Posterior cingulate gyrus (tissue), 11 donors: ENCODE data around the gene NRSN2.

ENCODE experiments used
- DNase-seq, 10 donors: peaks; one replicate each; pipeline versions ENCODE4 v3.0.0 to v3.0.0-alpha.2; 2020 to 2021; ENCODE audit warnings: mixed read lengths in 3 of 10
- intact Hi-C: fragments of 100-400 bp; cut with DNase I; formaldehyde crosslinking; loops from one replicate; pipeline ENCODE4 v1.15.1; 2023

The NRSN2 gene, protein sequence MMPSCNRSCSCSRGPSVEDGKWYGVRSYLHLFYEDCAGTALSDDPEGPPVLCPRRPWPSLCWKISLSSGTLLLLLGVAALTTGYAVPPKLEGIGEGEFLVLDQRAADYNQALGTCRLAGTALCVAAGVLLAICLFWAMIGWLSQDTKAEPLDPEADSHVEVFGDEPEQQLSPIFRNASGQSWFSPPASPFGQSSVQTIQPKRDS

DNA sequence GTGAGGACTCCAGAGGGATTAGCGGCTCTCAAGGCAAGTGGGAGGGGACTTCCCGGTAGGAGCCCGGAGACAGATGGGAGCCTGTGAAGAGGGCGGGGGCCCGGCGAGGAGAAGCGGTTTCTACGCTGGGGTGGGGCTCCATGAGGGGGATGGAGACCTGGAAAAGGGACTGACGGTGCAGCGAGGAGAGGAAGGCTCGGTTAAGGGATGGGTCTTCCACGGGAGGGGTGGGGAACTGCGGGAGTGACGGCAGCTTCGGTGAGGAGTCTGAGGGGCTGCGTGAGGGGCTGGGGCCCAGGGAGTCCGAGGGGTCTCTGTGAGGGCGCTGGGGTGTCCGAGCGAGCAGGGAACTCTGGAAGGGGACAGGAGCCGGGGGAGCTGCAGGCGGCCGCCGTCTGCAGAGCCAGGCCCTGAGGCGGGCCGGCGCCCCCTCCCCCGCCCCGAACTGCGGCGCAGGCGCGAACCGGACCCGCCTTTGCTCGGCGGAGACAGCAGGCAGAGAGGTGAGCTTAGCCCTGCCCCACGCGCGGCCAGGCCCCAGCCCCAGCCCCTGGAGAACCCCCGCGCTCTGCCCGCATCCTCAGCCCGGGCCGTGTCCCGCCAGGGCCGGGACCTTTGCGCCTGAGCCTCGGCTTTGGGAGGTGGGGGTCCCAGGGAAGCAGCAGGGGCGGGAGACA lies at the start of gene NRSN2:
TSS of gene NRSN2 (plus strand) at position 472 of the 677 bp plus-strand sequence. CDS start 2,533 bp downstream, outside the sequence.
- intact Hi-C loops: no loop called here
- DNase-seq: peak; percentile 52 to 96 (median 74)

DNA sequence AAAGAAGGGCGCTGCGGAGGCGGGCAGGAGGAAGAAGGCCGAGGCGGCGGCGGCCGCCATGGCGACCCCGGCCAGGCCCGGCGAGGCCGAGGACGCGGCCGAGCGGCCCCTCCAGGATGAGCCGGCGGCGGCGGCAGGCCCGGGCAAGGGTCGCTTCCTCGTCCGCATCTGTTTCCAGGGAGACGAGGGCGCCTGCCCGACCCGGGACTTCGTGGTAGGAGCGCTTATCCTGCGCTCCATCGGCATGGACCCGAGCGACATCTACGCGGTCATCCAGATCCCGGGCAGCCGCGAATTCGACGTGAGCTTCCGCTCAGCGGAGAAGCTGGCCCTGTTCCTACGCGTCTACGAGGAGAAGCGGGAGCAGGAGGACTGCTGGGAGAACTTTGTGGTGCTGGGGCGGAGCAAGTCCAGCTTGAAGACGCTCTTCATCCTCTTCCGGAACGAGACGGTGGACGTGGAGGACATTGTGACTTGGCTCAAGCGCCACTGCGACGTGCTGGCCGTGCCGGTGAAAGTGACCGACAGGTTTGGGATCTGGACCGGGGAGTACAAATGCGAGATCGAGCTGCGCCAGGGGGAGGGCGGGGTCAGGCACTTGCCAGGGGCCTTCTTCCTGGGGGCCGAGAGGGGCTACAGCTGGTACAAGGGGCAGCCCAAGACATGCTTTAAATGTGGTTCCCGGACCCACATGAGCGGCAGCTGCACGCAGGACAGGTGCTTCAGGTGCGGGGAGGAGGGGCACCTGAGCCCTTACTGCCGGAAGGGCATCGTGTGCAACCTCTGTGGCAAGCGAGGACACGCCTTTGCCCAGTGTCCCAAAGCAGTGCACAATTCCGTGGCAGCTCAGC lies 48.8 kb upstream of the NRSN2 start:
- intact Hi-C loops: no loop called here
- DNase-seq: peak; percentile 30 to 92 (median 58)

DNA sequence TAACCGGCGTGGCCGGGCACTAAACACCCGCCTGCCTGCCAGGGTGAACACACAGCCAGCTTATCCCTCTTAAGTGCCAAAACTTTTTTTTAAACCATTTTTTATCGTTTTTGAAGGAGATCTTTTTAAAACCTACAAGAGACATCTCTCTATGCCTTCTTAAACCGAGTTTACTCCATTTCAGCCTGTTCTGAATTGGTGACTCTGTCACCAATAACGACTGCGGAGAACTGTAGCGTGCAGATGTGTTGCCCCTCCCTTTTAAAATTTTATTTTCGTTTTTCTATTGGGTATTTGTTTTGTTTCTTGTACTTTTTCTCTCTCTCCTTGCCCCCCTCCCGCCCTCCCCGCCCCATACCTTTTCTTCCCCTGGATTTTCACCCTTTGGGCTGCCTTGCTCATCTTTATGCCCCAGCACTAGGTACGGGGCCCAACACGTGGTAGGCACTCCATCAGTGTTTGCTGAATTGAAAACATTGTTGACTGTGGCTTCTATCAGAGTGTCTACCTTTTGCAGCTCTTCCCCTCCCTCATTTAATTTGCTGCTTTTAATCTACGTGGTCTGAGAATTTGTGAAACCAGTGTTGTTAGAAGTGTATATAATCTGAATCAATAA lies 48.0 kb upstream of the NRSN2 start:
- DNase-seq: peak in 1 of 10 donors; percentile 19
- intact Hi-C loops: no loop called here

DNA sequence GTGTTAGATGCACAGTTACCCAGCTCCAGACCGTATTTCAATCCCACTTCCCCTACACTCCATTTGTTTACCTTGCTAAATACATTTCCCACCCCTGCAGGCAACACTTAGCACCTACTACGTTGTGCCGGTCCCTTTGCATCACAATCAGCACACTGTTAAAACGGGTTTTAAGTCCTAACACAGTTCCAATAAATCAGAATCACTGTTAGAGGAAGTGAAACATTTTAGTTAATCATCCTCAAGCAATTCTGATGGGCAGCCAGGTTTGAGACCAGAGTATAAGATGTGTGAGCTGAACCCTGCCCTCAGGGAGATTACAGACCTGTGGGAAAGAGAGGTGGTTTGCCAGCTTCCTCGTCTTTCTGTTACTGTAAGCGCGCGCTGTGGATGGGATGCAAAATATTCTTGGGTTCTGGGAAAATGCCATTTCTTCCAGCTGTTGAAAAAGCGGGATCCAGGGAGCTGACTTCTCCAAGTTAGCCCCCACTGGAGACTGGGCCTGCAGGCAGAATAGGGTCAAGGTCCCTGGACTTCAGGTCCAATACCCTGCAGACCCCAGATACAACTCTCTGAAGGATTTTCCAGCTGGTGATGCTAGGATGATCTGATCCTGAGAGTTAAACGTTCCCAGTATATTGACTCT lies 46.4 kb upstream of the NRSN2 start:
- no peak for DNase-seq
- intact Hi-C loops: no loop called here

DNA sequence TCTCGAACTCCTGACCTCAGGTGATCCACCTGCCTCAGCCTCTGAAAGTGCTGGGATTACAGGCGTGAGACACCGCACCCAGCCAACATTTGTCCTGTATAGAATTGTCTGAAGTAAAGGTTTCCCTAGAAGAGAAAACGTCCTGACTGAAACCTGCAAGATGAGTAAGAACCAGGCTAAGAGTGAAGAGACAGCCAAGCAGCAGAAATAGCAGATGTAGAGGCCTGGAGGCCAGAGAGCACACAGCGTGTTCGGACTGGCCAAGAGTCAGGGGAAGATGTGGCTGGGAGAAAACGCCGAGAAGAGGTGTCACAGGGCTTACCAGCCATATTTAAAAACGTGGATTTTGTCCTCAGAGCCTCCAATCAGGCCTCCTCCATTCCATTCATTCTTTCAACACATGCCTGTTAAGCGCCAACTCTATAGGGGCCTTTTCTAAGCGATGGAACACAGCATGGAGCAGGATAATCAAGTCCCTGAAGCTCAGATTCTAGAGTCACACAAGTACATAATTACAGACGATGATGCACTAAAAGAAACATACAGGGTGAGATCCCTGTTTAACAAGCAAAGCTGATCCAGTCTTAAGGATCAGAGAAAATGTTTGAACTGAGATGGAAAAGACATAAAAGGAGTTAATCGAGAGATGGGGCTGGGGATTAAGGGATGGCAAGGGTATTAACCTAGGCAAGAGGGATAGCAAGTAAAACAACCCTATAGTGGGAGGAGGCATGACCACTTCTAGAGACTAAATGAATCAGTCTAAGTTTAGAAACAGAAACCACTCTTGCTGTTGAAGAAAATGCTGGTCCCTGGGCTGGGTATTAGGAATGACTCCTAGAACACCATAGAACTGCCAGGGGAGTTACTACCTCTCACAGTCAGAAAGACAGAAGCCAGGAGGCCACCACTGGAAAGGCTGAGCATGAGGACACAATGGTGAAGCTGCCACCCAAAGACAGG lies 44.7 kb upstream of the NRSN2 start:
- no peak for DNase-seq
- intact Hi-C loops: no loop called here

DNA sequence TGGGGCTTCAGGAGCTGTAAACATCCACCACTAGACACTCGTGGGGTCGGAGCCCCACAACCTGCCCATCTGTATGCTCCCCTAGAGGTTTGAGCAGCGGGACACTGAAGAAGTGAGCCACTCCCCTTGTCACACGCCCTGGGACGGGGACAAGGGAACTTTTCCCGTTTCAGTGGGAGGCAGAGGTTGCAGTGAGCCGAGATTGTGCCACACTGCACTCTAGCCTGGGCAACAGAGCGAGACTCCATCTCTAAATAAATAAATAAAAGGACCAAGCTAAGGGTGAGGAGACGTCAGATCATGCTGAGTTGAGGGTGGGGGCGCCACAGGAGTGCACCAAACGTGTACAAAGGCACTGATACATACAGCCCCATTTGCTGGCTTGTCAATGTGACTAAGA lies 41.2 kb upstream of the NRSN2 start:
- no peak for DNase-seq
- intact Hi-C loops: no loop called here

DNA sequence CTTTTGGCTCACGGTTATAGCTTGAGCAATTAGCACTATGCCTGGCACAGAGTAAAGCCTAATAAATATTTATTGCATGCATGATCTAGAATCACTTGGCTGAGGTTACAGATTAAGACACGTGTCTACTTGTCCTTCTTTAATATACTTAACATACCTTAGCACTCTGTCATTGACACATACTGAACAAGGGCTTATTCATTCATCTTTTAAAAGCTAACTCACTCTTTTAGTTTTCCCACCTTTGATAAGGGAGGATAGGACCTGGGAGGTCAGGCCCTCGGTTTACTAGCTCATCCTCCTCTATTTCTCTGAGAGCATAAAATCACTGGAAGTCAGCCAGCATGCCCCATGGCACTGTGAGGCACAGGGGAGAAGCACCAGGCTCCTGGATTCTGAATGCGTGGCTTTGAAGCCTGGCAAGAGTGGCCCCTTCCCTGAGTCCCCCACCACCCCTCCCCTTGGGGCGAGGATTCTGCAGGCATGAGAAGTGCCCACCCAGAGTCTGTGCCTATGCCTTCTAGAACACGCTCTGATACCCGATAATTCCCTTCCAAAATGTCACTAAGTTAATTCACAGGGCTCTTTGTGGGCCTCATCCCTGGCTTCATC lies 38.4 kb upstream of the NRSN2 start:
- DNase-seq: no peak
- intact Hi-C loops: no loop called here

DNA sequence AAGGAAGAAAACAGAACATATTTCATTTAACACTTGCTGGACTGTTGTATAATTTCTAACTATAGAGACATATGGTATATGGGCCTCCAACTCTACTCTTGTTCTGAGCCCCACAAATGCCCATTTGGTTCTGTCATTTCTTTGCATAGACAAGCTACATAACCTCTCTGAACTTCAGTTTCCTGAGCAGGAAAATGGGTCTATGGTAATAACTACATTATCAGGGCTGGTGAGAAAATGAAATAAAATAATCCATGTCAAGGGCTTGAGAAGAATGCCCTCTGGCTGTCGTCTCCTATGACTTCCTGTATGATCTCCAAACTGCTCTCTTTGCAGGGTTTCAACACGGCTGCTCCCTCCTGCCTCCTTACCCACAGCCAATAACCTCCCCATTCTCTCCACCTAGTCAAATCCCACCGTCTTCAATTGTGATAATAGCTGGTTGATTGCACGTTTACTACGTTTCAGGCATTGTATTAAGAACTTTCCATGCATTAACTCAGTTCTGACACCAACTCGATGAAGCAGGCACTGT lies 37.5 kb upstream of the NRSN2 start:
- no peak for DNase-seq
- intact Hi-C loops: no loop called here

DNA sequence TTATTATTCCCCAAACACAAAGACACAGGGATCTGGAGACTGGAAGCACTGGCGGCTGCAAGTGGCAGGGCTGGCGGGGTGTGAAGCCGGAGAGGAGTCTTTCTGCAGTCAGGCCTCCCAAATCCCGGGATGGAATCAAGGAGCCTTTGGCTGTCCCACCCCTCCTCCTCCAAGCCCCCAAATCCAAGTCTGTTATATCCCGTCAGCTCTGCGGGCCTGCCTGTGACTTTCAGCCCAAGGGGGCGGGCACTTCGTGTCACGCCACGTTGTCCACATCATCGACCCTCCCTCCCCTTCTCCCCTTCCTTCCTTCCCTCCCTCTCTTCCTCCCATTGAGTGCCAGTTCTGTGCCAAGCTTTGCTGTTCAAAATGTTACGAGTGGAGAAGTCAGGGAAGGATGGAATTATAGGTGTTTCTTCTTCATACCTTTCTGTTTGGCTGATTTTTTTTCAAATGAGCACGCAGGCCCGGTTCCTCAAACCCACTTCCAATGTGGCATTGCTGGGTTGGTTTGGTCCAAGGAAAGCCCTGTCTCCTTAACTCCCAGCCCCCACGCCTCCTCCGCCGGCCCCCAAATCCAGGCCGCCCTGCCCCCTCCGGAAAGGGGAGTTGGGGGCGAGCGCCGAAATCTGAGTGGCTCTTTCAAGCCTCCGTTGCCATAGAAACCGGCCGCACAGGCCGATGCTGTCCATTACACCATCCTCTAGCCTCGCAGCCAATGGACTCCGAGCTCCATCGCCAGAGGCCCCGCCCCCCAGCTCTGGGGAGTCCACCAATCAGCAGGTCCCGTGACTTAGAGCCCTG lies 36.9 kb upstream of the NRSN2 start:
- intact Hi-C loops: loop anchor here (2.0 kb wide), 1 partner anchor 15 kb away; the partner anchor contains the start of gene SOX12
- peak; percentile 99 to 100 (median 100) for DNase-seq

DNA sequence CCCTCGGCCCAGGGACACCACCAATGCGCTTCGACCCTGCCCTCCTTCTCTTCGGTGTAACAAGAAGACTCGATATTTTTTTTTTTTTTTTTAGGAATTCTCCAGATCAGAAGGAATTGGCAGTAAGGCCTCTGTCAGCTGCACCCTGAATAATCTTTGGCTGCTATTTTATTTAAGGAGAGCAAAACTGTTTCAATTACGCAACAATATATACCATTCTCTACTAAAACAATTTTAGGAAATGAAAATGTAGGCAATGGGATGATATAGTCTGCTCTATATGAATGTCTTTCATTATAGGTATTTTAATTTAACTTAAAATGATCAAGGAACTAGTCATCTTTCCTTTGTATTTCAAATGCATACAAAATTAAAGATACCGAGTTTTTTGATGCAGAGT lies 36.3 kb upstream of the NRSN2 start:
- no peak for DNase-seq
- intact Hi-C loops: loop anchor here (2.0 kb wide), 1 partner anchor 14 kb away; the partner anchor contains the start of gene SOX12

DNA sequence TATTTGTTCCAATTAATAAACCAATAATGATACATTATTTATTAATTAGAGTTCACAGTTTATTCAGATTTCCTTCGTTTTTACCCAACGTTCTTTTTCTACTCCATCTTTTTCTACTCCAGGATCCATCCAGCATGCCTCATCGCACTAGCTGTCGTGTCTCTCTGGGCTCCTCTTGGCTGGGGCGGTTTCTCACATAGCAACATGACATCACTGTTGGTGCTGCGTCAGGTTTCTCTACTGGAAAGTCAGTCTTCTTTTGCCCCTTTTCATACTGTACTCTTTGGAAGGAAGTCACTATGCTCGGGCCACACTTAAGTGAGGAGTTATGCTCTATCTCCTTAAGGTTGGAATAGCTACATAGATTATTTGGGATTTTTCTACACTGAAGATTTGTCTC lies 35.3 kb upstream of the NRSN2 start:
- no peak for DNase-seq
- intact Hi-C loops: loop anchor here (2.0 kb wide), 1 partner anchor 13 kb away; the partner anchor contains the start of gene SOX12

DNA sequence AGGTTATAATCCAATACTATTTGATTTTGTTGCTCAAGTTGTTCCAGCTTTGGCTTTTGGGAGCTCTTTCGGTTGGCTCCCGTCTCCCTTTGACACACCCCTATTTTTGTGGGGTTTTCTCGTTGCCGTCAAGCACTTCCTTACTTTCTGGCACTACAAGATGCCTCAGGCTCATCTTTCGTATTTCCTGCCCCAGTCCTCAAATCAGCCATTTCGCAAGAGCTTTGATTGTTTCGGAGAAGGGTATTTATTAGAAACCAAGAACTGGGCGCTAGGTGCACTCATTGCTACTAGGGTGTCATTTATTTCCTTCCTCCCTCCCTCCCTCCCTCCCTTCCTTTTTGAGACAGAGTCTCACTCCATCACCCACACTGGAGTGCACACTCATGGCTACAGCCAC lies 34.8 kb upstream of the NRSN2 start:
- intact Hi-C loops: no loop called here
- no peak for DNase-seq

DNA sequence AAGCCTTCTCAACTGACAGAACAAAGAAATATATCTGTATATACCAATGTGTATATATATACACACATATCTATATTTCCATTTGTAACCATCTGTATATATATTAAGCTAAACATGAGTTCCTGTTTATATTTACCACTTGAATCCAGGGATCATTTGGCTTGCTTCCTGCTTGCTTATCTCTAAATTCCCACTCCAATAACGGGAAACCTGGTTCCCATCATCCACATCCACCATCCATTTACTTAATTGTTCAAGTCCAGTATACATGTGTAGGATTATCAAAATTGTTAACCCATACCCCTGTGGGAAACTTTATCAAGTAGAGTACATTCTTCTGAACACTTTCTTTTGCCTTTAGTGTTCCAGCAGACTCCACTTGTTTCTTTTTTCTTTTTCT lies 34.0 kb upstream of the NRSN2 start:
- intact Hi-C loops: no loop called here

DNA sequence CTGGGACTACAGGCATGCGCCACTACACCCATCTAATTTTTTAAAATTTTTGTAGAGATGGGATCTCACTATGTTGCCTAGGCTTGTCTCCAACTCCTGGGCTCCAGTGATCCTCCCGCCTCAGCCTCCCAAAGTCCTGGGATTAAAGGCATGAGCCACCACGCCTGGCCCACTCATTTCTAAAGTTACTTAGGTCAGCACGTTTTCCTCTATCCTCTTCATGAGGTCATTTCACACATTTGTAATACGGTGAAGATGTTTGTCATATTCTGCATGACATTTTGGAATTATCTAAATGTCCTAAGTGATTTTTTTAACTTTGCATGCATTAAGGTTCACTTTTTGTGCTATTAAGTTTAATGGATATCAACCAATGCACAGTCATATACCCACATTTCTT lies 33.5 kb upstream of the NRSN2 start:
- no peak for DNase-seq
- intact Hi-C loops: no loop called here

More for the DNA sequence above, 34.0 kb upstream of the NRSN2 start:
- DNase-seq: no peak

DNA sequence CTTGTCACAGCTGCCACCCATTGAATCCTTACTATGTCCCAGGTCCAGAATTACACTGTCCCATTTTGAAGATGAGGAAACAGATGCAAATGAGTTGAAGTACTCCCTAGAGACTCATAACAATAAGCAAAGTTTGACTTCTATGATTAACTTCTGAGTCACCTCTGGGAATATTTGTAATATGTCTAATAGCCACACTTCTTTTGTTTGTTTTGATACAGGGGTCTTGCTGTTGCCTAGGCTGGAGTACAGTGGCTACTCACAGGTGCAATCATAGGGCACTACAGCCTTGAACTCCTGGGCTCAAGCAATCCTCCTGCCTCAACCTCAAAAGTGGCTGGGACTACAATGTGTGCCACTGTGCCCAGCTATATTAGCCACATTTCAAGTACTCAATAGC lies 33.0 kb upstream of the NRSN2 start:
- no peak for DNase-seq
- intact Hi-C loops: no loop called here

DNA sequence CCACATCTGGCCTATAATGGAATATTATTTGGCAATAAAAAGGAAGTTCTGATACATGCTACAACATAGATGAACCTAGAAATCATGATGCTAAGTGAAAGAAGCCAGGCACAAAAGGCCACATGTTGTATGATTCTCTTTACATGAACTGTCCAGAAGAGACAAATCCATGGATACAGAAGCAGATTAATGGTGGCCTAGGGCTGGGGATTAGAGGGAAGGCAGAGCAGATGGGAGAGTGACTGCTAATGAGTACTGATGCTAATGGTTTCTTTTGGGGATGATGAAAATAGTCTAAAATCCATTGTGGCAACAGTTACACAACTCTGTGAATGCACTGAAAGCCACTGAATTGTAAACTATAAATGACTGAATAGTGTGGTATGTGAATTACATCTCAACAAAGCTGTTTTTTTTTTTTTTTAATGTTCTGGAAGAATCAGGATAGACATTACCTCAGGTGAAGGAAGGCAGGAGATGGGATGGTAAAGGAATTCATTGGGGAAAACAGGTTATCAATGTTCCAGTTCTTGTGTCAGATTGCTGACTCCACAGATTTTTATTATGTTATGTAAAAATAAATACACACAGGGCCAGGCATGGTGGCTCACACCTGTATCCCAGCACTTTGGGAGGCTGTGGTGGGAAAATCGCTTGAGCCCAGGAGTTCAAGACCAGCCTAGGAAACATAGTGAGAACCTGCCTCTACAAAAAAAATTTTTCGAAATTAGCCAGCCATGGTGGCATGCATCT lies 30.4 kb upstream of the NRSN2 start:
- no peak for DNase-seq
- intact Hi-C loops: no loop called here
